Lower lobe of right lung (tissue), 2 donors: ENCODE measurements around the gene TAL1. TPM values are rescaled to one million over a fixed set of nuclear protein-coding genes. Genes with fewer than 3 reads are reported as not detected.

Experiments used
- ATAC-seq, 2 donors: fragments of 200-7000 bp; cut with Tn5 transposase; one replicate each; pipeline ENCODE4 v1.9.1; 2020 to 2022; ENCODE audit warnings: mild to moderate bottlenecking in 2 of 2, moderate library complexity in 2 of 2
- DNase-seq: peaks from one replicate; pipeline ENCODE4 v3.0.0-alpha.2; 2020
- H3K27ac ChIP-seq: fragments of 200-600 bp; one replicate; pipeline ENCODE4 v1.8.0; 2022
- H3K27me3 ChIP-seq: fragments of 200-600 bp; one replicate; pipeline ENCODE4 v1.8.0; 2022; ENCODE audit warnings: low read depth
- H3K36me3 ChIP-seq: fragments of 200-600 bp; one replicate; pipeline ENCODE4 v1.8.0; 2022; ENCODE audit warnings: mild to moderate bottlenecking
- H3K4me1 ChIP-seq: fragments of 200-600 bp; one replicate; pipeline ENCODE4 v1.8.0; 2022
- H3K4me3 ChIP-seq: fragments of 200-600 bp; one replicate; pipeline ENCODE4 v1.8.0; 2022; ENCODE audit warnings: mild to moderate bottlenecking
- H3K9me3 ChIP-seq: fragments of 200-600 bp; one replicate; pipeline ENCODE4 v1.8.0; 2022
- intact Hi-C: fragments of 100-400 bp; cut with DNase I; formaldehyde crosslinking; loops from one replicate; pipeline ENCODE4 v1.11.0; 2022
- total RNA-seq: library from RNA; stranded (reverse); fragmentation: NEBNext Ultra II Directional; extraction: Animal tissue kit (Norgen Biotek cat#: 25700); gene quantifications from one replicate; pipeline ENCODE4 v1.2.1, GENCODE V29; 2021
- TF ChIP-seq, protein P1 (sequence below): fragments of 200-600 bp; IDR thresholded peaks from one replicate; pipeline ENCODE4 v1.8.0; 2022; ENCODE audit warnings: antibody characterized with exemption, mild to moderate bottlenecking
- donor health status: DM: no; HTN: yes; CAD: no; lungs with severe emphysema.

TAL1 gene
- total RNA-seq, 1 donor from 2014 or later, result 15.4 TPM

DNA sequence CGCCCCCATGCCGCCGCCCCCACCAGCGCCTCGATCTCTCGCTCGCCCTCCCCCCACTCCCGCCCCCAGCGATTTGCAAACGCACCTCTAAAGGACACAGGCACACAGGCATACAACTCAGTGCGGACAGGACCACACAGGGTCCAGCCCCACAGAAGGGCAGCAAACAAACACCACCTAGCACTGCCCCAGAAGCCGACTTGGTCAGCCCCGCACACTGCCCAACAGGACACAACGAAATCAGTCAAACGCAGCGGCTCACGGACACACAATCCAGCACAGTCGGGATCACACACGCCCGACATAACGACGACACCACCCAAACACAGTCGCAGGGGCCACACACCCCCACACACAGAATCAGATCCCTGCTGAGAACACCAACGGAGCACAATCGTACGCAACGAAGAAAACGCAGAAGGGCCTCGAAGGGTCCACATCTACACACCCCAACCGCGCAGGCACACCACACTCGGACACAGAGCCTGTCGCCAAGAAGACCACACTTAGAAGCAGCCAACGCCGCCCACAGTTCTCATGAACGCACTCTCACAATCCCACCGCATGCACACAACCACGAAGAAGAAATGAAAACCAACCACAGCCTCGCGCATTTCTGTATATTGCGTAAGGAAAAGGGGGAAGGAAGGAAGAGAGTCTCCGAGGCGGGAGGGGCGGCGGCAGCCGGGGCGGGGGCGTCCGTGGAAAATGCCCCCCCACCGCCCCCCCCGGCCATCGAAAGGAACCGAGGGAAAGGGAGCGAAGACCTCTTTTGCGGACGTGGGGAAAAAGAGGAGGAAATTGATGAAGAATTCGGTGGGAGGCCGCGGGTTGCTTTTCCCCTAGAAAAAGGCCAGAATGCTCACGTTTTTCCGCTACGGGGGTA, 481 bp downstream of the TAL1 start:
- peak; percentile 16 to 43 for ATAC-seq
- intact Hi-C loops, result no loop called here
- DNase-seq, result no peak
- Histone ChIP-seq H3K27ac (peak overlapping the region; percentile 87), H3K36me3 (no peaks in the 10 kb centered on the region), H3K27me3 (peaks cover 77% of the 10 kb centered on the region), H3K4me3 (peak overlapping the region; percentile 56), H3K4me1 (peaks cover 43% of the 10 kb centered on the region), H3K9me3 (no peaks in the 10 kb centered on the region)
- TF ChIP-seq, protein P1, sequence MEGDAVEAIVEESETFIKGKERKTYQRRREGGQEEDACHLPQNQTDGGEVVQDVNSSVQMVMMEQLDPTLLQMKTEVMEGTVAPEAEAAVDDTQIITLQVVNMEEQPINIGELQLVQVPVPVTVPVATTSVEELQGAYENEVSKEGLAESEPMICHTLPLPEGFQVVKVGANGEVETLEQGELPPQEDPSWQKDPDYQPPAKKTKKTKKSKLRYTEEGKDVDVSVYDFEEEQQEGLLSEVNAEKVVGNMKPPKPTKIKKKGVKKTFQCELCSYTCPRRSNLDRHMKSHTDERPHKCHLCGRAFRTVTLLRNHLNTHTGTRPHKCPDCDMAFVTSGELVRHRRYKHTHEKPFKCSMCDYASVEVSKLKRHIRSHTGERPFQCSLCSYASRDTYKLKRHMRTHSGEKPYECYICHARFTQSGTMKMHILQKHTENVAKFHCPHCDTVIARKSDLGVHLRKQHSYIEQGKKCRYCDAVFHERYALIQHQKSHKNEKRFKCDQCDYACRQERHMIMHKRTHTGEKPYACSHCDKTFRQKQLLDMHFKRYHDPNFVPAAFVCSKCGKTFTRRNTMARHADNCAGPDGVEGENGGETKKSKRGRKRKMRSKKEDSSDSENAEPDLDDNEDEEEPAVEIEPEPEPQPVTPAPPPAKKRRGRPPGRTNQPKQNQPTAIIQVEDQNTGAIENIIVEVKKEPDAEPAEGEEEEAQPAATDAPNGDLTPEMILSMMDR, result no peak

DNA sequence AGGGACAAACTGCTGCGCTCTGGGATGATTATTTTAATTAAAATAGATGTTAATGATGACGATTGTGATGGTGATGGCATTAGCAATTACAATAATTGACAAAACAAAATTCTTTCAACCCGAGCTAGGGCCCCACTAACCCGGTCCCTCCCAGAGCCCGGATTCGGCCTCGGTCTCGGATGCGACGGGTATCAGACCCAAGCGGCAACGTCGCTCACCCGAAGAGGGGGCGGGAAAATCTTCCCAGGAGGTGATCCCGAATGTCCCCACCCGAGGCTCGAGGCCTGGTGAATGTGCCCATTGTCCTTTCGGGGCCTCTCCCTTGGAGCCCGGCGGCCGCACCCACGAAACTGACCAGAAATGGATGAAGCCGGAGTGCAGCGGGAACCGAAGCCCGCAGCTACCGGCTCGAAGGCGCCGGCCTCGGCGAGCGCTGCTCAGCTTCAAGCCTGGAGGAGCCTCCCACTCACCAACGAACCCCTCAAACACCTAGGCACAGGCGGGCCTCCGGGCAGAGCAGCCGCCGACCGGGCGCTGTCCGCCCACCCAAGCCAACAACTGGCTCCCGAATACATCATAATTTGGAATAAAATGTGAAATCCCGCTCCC, 1.2 kb downstream of the TAL1 start:
- Histone ChIP-seq H3K9me3 (no peaks in the 10 kb centered on the region), H3K36me3 (no peaks in the 10 kb centered on the region), H3K4me3 (peak overlapping the region; percentile 56), H3K27me3 (peaks cover 84% of the 10 kb centered on the region), H3K4me1 (peaks cover 44% of the 10 kb centered on the region), H3K27ac (peak overlapping the region; percentile 87)
- ATAC-seq, result no peak
- intact Hi-C loops, result no loop called here
- no peak for DNase-seq
- TF ChIP-seq, protein P1, result no peak

DNA sequence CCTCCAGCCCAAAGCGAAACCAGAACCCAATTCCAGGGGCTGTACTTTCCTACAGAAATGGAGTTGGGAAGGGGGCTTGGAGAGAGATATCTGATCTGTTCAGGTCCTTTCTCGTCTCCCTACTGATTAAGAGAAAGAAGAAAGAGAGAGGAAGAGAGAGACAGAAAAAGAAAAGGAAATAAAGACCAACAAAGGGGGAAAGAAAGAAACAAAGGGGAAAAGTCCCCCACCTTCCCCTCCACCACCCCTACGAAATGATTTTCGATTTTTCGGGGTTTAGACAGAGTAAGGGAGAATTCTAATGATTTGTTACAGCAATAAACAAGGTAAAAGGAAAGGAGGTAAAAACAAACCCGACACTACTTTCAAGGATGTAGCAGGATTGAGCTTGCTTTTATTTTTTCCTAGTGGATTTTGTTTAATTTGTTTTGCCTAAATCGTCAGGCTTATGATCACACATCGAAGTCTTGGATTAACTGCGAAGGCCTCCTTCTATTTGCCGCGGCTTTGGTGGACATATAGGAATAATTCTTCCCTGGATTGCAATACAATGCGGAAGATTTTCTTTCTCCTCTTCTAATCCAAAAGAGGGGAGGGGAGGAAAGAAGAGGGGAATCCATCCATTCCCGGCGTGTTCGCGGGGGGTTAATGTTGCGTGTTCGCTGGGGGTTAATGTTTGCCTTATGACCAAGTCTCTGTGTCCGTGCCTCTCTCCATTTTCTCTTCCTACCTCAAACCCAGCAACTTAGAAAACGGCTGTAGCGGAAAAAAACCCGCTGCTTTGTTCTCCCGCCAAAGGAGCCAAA, 1.9 kb downstream of the TAL1 start:
- Histone ChIP-seq H3K9me3 (no peaks in the 10 kb centered on the region), H3K36me3 (no peaks in the 10 kb centered on the region), H3K4me3 (peak overlapping the region; percentile 56), H3K4me1 (peaks cover 41% of the 10 kb centered on the region), H3K27me3 (peaks cover 91% of the 10 kb centered on the region), H3K27ac (peak overlapping the region; percentile 87)
- intact Hi-C loops, result no loop called here
- TF ChIP-seq, protein P1, result no peak
- ATAC-seq (no peak), DNase-seq (no peak)

DNA sequence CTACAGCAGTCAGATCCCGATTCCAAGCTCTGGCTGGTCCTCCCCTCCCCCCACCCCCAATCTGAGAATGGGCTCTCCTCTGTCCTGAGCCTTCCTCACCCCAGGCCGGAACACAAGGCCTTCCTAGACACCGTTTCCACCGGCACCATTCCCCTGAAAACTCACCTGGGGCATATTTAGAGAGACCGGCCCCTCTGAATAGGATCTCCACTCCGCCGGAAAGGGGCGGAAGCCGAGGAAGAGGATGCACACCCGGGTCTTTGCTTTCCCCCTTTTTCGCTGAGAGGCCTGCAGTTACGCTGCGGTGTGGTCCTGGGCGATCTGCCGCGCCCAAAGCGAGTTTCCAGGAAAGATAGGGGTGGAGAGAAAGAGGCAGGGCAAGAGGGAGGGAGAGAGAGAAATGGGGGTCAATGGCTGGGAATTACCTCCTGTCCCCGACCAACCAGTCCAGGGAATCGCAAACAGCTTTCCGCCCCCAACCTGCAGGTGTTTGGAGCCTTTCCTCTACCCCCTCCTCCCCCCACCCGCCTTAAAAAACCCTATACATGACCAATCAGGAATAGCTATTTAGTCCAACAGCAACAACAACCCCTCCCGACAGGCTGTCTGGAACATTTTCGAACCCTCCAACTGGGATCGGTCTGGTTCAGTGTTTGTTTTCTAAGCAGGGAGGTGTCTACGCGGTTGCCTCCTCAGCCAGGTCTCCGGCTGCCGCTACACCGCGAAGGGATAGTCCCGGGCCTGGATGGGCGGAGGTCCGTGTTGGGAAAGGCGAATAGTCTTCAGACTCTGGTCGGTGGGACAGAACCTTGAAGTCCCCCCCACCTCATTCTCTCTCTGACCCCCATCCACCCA, 2.8 kb downstream of the TAL1 start:
- Histone ChIP-seq H3K4me1 (peaks cover 40% of the 10 kb centered on the region), H3K27me3 (peaks cover 98% of the 10 kb centered on the region)
- intact Hi-C loops, result no loop called here

More for the DNA sequence above, 2.8 kb downstream of the TAL1 start:
- Histone ChIP-seq H3K4me3 (peak overlapping the region; percentile 56), H3K27ac (peak overlapping the region; percentile 87), H3K9me3 (no peaks in the 10 kb centered on the region), H3K36me3 (no peaks in the 10 kb centered on the region)
- ATAC-seq (no peak), DNase-seq (no peak)
- TF ChIP-seq, protein P1, result no peak
